ENCODE measurements around the gene PFN2. TPM values are rescaled to one million over a fixed set of nuclear protein-coding genes. Genes with fewer than 3 reads are reported as not detected.

The PFN2 gene
- 100 to 1,000 TPM; 128 to 297 (median 197) TPM for total RNA-seq

GRCh38 chr3:149970716-149971402 is at the start of gene PFN2:
TSS of gene PFN2 (minus strand) at chr3:149970895. CDS start at chr3:149970856, 39 bp downstream.
- peak within 1 kb of the TSS; percentile 65 to 98 (median 92) for H3K4me3 ChIP-seq
- WGBS, 10 experiments = 0 to 2% (median 0%) methylated on average over 1 to 10 of the region's 102 CpGs; no CpG with 5 or more reads in 7 of the 10 experiments
- peak within 1 kb of the TSS; percentile 95 to 99 for H3K27ac ChIP-seq
- ATAC-seq (replicated peaks in 6 of 8) = peak; percentile 43 to 76 (median 66)
- peaks cover 18 to 20% of the 10 kb centered on the region in 2 donors for H3K4me1 ChIP-seq (replicated peaks in 1 of 2)
- in situ Hi-C loops (cut with MboI; ENCODE audit: low pct_unique_long_range_greater_than_20kb in 2 of 9, low sequenced_read_pairs in 9 of 9, unreplicated experiment in 9 of 9) = loop anchor here in 7 of 9 experiments (10.0 to 25.0 kb wide), 3 partner anchors 214 to 516 kb away; no protein-coding TSS in a partner anchor

DNA sequence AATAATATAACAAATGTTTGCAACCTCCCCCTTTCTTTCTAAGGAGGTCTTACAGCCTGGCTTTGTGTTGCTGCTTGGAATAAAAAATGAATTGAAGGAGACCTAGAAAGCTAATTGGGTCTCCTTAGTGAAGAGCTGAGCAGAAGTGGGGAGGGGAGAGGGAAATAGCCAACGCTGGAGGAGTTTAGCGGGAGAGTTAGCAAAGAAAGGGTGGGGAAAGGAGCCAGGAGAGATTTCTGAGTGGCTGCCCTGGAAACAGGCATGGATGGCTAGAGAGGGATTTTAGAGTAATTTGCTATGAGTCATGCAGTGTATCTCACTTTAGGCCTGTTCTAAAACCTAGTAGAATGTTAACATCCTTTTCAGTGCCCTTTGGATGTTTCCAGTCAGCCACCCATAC is 45.2 kb upstream of the PFN2 start:
- no peak overlapping the region for H3K27ac ChIP-seq
- peak in 4 of 8 experiments; percentile 32 to 98 (median 72) for ATAC-seq (replicated peaks in 6 of 8)
- H3K4me1 ChIP-seq (replicated peaks in 1 of 2) = peaks cover 0 to 4% of the 10 kb centered on the region in 2 donors
- 14 to 100% (median 60%) methylated on average over 1 to 2 of the region's 2 CpGs; no CpG with 5 or more reads in 3 of the 10 experiments for WGBS, 10 experiments
- H3K4me3 ChIP-seq = no peak overlapping the region
- in situ Hi-C loops (cut with MboI; ENCODE audit: low pct_unique_long_range_greater_than_20kb in 2 of 9, low sequenced_read_pairs in 9 of 9, unreplicated experiment in 9 of 9) = no loop called here

GRCh38 chr3:150014782-150015181 is 44.1 kb upstream of the PFN2 start:
- in situ Hi-C loops (cut with MboI; ENCODE audit: low pct_unique_long_range_greater_than_20kb in 2 of 9, low sequenced_read_pairs in 9 of 9, unreplicated experiment in 9 of 9) = no loop called here
- H3K27ac ChIP-seq = no peak overlapping the region
- no peak for ATAC-seq (replicated peaks in 6 of 8)

GRCh38 chr3:150013801-150014200 is 43.1 kb upstream of the PFN2 start:
- H3K27ac ChIP-seq = no peak overlapping the region
- in situ Hi-C loops (cut with MboI; ENCODE audit: low pct_unique_long_range_greater_than_20kb in 2 of 9, low sequenced_read_pairs in 9 of 9, unreplicated experiment in 9 of 9) = no loop called here
- no peak overlapping the region for H3K4me3 ChIP-seq
- no peak for ATAC-seq (replicated peaks in 6 of 8)
- 89 to 100% (median 100%) methylated on average over 1 to 2 of the region's 2 CpGs; no CpG with 5 or more reads in 1 of the 10 experiments for WGBS, 10 experiments
- peaks cover 0 to 4% of the 10 kb centered on the region in 2 donors for H3K4me1 ChIP-seq (replicated peaks in 1 of 2)

More at GRCh38 chr3:150014782-150015181, 44.1 kb upstream of the PFN2 start:
- Histone ChIP-seq H3K4me1 (replicated peaks in 1 of 2) (peaks cover 0 to 4% of the 10 kb centered on the region in 2 donors), H3K4me3 (no peak overlapping the region)

- in situ Hi-C loops (cut with MboI; ENCODE audit: low pct_unique_long_range_greater_than_20kb in 2 of 9, low sequenced_read_pairs in 9 of 9, unreplicated experiment in 9 of 9) = no loop called here
- peaks cover 3 to 4% of the 10 kb centered on the region in 2 donors for H3K4me1 ChIP-seq (replicated peaks in 1 of 2)
- H3K4me3 ChIP-seq = no peak overlapping the region
- ATAC-seq (replicated peaks in 6 of 8) = no peak
- H3K27ac ChIP-seq = no peak overlapping the region
Measured at GRCh38 chr3:150006794-150007193, 36.1 kb upstream of the PFN2 start.

DNA sequence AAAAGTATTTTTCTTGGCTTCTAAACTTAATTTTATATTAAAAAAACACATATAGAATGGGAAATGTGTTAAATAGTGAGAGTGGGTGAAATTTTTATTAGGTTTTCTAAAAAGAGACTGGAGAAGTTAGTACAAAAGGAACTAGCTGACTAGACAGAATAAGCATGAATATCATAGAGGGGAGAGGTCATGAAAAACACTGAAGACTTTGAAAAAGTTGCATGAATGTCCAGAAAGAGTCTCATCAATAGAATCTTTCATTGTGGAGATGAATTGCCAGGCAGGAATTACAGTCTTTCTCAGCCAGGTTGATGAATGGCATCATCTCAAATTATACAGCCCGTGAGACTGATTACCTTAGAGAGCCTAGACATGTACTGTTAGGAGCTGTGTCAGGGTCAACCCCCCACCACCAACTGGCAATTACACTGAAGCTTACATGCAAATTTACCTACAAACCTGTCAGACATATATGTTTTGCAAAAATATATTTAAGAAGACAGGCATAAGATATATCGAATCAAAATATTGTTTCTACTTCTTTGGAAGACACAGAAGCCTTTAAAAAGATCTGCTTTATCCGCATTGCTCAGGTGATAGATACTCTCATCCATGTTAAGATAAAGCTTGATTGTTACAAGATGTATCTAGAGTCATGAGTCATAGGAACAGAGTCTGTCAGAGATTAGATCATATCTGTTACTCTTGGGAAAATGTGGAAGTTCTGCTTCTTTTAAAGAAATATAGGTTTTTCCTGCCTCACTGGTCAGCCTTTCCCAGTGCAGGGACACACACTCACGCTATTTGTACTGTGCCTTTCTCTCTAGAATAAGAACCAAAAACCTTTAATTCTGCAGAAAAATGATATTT is 34.8 kb upstream of the PFN2 start:
- Histone ChIP-seq H3K4me3 (no peak overlapping the region), H3K27ac (no peak overlapping the region), H3K4me1 (replicated peaks in 1 of 2) (peaks cover 3 to 4% of the 10 kb centered on the region in 2 donors)
- ATAC-seq (replicated peaks in 6 of 8) = peak in 5 of 8 experiments; percentile 42 to 73 (median 71)
- in situ Hi-C loops (cut with MboI; ENCODE audit: low pct_unique_long_range_greater_than_20kb in 2 of 9, low sequenced_read_pairs in 9 of 9, unreplicated experiment in 9 of 9) = no loop called here
- 29 to 97% (median 86%) methylated on average over 1 to 4 of the region's 4 CpGs; no CpG with 5 or more reads in 1 of the 10 experiments for WGBS, 10 experiments

GRCh38 chr3:150000641-150001040 is 29.9 kb upstream of the PFN2 start:
- ATAC-seq (replicated peaks in 6 of 8) = no peak
- peaks cover 3 to 4% of the 10 kb centered on the region in 2 donors for H3K4me1 ChIP-seq (replicated peaks in 1 of 2)
- in situ Hi-C loops (cut with MboI; ENCODE audit: low pct_unique_long_range_greater_than_20kb in 2 of 9, low sequenced_read_pairs in 9 of 9, unreplicated experiment in 9 of 9) = no loop called here
- no peak overlapping the region for H3K4me3 ChIP-seq
- no peak overlapping the region for H3K27ac ChIP-seq

DNA sequence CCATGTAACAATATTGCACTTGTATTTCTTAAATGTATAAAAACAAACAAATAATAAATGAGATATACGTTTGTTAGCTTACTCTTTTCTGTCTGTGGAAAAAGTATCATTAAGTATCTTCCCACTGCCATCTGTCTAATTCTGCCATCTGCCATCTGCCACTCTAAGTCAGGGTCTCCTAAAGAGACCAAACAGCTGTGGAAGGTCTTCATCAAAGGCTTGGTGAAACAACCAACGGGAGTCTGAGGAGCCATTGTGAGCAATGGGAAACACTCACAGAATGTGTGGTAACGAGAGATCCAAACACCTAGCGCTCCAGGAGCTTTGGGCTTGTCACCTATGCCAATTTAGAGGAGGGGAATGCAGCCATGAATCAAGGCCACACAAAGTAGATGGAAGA is 28.7 kb upstream of the PFN2 start:
- in situ Hi-C loops (cut with MboI; ENCODE audit: low pct_unique_long_range_greater_than_20kb in 2 of 9, low sequenced_read_pairs in 9 of 9, unreplicated experiment in 9 of 9) = loop anchor here in 1 of 9 experiments (25.0 kb wide), 1 partner anchor 188 kb away; no protein-coding TSS in a partner anchor
- Histone ChIP-seq H3K4me1 (replicated peaks in 1 of 2) (no peaks in the 10 kb centered on the region), H3K27ac (no peak overlapping the region), H3K4me3 (no peak overlapping the region)
- WGBS, 10 experiments = 71 to 100% (median 90%) methylated on average over 1 to 4 of the region's 4 CpGs; no CpG with 5 or more reads in 4 of the 10 experiments
- no peak for ATAC-seq (replicated peaks in 6 of 8)

GRCh38 chr3:149998946-149999345 is 28.3 kb upstream of the PFN2 start:
- ATAC-seq (replicated peaks in 6 of 8) = no peak
- Histone ChIP-seq H3K4me3 (no peak overlapping the region), H3K27ac (no peak overlapping the region), H3K4me1 (replicated peaks in 1 of 2) (no peaks in the 10 kb centered on the region)
- in situ Hi-C loops (cut with MboI; ENCODE audit: low pct_unique_long_range_greater_than_20kb in 2 of 9, low sequenced_read_pairs in 9 of 9, unreplicated experiment in 9 of 9) = loop anchor here in 1 of 9 experiments (25.0 kb wide), 1 partner anchor 188 kb away; no protein-coding TSS in a partner anchor
- 91 to 100% (median 100%) methylated on average over 1 of the region's 1 CpG; no CpG with 5 or more reads in 1 of the 10 experiments for WGBS, 10 experiments

DNA sequence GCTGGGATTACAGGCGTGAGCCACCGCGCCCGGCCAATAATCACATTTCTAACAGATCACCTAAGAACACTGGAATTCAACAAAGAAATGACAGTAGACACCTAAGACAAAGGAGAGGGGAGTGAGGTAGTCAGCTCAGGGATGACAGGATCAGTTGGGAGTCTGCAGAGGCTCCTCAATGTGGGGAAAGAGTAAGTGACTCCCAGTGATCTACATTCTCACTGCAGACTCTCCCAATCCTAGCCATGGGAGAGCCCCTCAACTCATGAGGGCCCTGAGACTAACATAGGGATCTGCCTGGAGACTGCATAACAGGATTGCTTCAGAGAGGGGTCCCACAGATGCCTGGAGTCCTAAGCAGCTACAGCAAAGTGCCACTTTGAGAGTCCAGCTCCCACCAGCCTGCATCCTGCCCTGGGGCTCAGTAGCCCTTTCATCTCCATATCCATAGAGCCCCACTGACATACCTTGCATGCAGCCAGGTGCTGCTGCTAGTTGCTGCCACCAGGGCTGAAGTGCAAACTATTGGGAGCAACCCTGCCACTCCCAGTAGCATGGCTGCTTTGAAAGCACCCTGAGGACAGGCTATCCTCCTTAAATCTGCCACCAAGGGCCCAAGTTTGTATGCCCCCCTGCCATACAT is 21.8 kb upstream of the PFN2 start:
- no peak for ATAC-seq (replicated peaks in 6 of 8)
- H3K4me1 ChIP-seq (replicated peaks in 1 of 2) = no peaks in the 10 kb centered on the region
- H3K27ac ChIP-seq = no peak overlapping the region
- no CpG with 5 or more reads among the region's 4 CpGs for WGBS, 10 experiments
- no peak overlapping the region for H3K4me3 ChIP-seq
- in situ Hi-C loops (cut with MboI; ENCODE audit: low pct_unique_long_range_greater_than_20kb in 2 of 9, low sequenced_read_pairs in 9 of 9, unreplicated experiment in 9 of 9) = loop anchor here in 1 of 9 experiments (25.0 kb wide), 1 partner anchor 195 kb away; no protein-coding TSS in a partner anchor

- peak in 2 of 8 experiments; percentile 75 to 95 for ATAC-seq (replicated peaks in 6 of 8)
- H3K27ac ChIP-seq = no peak overlapping the region
- 0 to 100% (median 80%) methylated on average over 1 of the region's 1 CpG; no CpG with 5 or more reads in 3 of the 10 experiments for WGBS, 10 experiments
- in situ Hi-C loops (cut with MboI; ENCODE audit: low pct_unique_long_range_greater_than_20kb in 2 of 9, low sequenced_read_pairs in 9 of 9, unreplicated experiment in 9 of 9) = loop anchor here in 1 of 9 experiments (25.0 kb wide), 1 partner anchor 197 kb away; no protein-coding TSS in a partner anchor
- H3K4me1 ChIP-seq (replicated peaks in 1 of 2) = no peaks in the 10 kb centered on the region
- no peak overlapping the region for H3K4me3 ChIP-seq
Measured at GRCh38 chr3:149990423-149990948, 19.8 kb upstream of the PFN2 start.

- 83 to 100% (median 92%) methylated on average over 1 to 2 of the region's 2 CpGs; no CpG with 5 or more reads in 4 of the 10 experiments for WGBS, 10 experiments
- no peak for ATAC-seq (replicated peaks in 6 of 8)
- Histone ChIP-seq H3K4me1 (replicated peaks in 1 of 2) (no peaks in the 10 kb centered on the region), H3K27ac (no peak overlapping the region), H3K4me3 (no peak overlapping the region)
- in situ Hi-C loops (cut with MboI; ENCODE audit: low pct_unique_long_range_greater_than_20kb in 2 of 9, low sequenced_read_pairs in 9 of 9, unreplicated experiment in 9 of 9) = loop anchor here in 1 of 9 experiments (25.0 kb wide), 1 partner anchor 198 kb away; no protein-coding TSS in a partner anchor
Measured at GRCh38 chr3:149989307-149989706, 18.6 kb upstream of the PFN2 start.
